Raji (cell line): ENCODE measurements around the gene PCSK7.

Experiments
- POLR2A ChIP-seq: IDR thresholded peaks from 2 replicates; pipeline ENCODE4 v1.6.1; 2011; ENCODE audit warnings: low read depth, low read length, control low read depth; ENCODE audit not compliant: insufficient read depth

PCSK7 gene

DNA sequence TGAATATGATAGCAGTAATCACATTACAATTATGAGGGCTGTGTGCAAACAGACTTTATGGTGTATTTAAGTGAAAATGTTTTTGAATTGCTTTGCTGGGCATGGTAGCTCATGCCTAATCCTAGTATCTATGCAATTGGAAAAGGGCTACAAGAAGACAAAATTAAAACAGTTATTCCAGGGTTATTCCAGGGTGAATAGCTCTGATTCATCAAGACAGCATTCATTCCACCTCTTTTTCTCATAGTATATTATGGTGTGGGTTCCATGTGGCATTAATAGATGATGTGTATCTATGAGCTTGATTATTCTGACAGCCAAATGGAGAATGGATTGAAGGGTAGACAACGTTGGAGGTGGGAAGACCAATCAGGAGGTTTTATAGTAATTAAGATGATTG lies 65.4 kb downstream of the PCSK7 start:
- no peak for TF ChIP-seq POLR2A

DNA sequence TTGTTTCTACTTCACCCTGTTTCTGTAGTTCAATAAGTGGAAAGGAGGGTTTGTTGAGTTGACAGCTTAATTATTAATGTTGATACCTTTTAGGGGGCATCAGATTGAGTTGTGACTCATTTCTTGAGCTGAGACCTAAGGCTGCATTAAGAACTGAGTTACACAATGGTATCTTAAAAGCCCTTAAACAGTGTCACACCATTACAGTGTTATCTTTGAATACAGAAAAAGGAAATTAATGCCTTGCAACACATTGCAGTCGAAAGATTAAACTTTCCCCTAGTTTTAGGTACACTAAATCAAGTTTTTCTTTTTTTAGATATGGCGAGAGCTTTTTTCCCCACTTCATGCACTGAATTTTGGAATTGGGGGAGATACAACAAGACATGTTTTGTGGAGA lies 71.0 kb downstream of the PCSK7 start:
- TF ChIP-seq POLR2A = no peak

DNA sequence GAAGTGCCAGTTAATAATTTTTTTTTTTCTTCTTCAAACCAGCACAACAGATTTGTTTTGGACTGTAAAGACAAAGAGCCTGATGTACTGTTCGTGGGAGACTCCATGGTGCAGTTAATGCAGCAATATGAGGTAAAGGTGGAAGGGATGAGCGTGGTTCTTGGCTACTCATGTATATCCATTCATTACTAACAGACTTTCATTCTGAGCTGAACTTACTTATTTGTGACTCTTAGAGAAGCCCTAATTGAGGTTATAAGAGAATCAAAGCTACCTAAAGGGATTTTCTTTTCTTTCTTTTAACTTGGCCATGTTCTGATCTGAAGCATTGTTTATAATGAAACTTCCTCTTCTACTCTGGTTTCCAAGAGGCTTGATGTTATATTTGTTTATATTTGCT lies 72.0 kb downstream of the PCSK7 start:
- no peak for TF ChIP-seq POLR2A

DNA sequence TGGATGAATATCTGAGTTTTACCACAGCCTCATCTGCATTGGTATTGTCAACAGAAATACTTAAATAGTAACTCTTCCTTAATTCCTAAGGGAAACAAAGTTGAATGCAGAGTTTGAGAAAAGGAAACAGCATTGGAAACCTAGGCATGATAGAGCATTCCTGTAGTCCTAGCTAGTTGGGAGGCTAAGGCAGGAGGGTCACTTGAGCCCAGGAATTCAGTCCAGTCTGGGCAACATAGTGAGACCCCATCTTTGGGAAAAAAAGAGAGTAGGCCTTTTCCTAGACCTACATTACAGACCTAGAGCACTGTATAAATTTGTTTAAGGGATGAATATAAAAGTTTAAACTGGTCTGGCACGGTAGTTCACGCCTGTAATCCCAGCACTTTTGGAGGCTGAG lies 74.4 kb downstream of the PCSK7 start:
- TF ChIP-seq POLR2A = no peak

DNA sequence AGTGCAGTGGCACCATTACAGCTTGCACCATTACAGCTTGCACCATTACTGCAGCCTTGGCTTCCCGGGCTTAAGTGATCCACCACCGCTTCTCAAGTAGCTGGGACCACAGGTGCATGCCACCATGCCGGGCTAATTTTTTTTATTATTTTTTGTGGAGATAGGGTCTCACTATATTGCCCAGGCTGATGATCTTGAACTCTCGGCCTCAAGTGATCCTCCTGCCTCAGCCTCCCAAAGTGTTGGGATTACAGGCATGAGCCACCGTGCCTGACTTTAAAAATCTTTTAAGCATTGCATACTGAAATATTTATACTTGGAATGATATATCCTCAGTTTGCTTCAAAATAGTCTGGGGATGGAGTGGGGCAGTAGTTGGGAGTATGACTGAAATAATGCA lies 77.4 kb downstream of the PCSK7 start:
- no peak for TF ChIP-seq POLR2A
